ENCODE results near the gene CD93.

Gene CD93

GRCh38 chr20:23096986-23097520, 10.9 kb upstream of the CD93 start:
- no peak for DNase-seq

GRCh38 chr20:23096097-23096496, 10.0 kb upstream of the CD93 start:
- DNase-seq, result no peak

GRCh38 chr20:23095499-23095898, 9.4 kb upstream of the CD93 start:
- DNase-seq, result no peak

- DNase-seq, result no peak
Measured at GRCh38 chr20:23094927-23095326, 8.8 kb upstream of the CD93 start.

- no peak for DNase-seq
Measured at GRCh38 chr20:23094213-23094896, 8.2 kb upstream of the CD93 start.

- no peak for DNase-seq
Measured at GRCh38 chr20:23093613-23094012, 7.5 kb upstream of the CD93 start.

GRCh38 chr20:23092861-23093495, 6.9 kb upstream of the CD93 start:
- no peak for DNase-seq

- DNase-seq, result no peak
Measured at GRCh38 chr20:23092384-23092756, 6.2 kb upstream of the CD93 start.

GRCh38 chr20:23091721-23092383, 5.7 kb upstream of the CD93 start:
- no peak for DNase-seq

- DNase-seq, result no peak
Measured at GRCh38 chr20:23090878-23091277, 4.8 kb upstream of the CD93 start.

GRCh38 chr20:23090147-23090546, 4.0 kb upstream of the CD93 start:
- no peak for DNase-seq

GRCh38 chr20:23088866-23089265, 2.7 kb upstream of the CD93 start:
- DNase-seq, result no peak

GRCh38 chr20:23087587-23088251, 1.6 kb upstream of the CD93 start:
- peak; percentile 19 for DNase-seq

GRCh38 chr20:23086931-23087411, 847 bp upstream of the CD93 start:
- DNase-seq, result peak; percentile 28

GRCh38 chr20:23085436-23086055, 578 bp downstream of the CD93 start:
- DNase-seq, result no peak

- DNase-seq, result no peak
Measured at GRCh38 chr20:23084845-23085365, 1.2 kb downstream of the CD93 start.

GRCh38 chr20:23084282-23084844, 1.8 kb downstream of the CD93 start:
- no peak for DNase-seq

- DNase-seq, result no peak
Measured at GRCh38 chr20:23083553-23084220, 2.4 kb downstream of the CD93 start.

- no peak for DNase-seq
Measured at GRCh38 chr20:23082846-23083552, 3.1 kb downstream of the CD93 start.

- DNase-seq, result no peak
Measured at GRCh38 chr20:23081263-23081819, 4.8 kb downstream of the CD93 start.

- DNase-seq, result no peak
Measured at GRCh38 chr20:23080521-23080920, 5.6 kb downstream of the CD93 start.
